Measurements from ENCODE around the gene MASP1.

- TF ChIP-seq POLR2A (IDR thresholded peaks at IDR 0.05; ENCODE audit: low read depth, low read length) (no peak), PAX5 (IDR thresholded peaks at IDR 0.05; ENCODE audit: insufficient read depth, low read length, severe bottlenecking) (no peak), TAF1 (IDR thresholded peaks at IDR 0.05; ENCODE audit: low read depth, low read length) (no peak)
Observed at GRCh38 chr3:187323091-187323490, 31.6 kb upstream of the MASP1 start.
